ENCODE measurements around the gene CLIC3.

CLIC3 gene

GRCh38 chr9:137014776-137015539 lies 18.6 kb upstream of the CLIC3 start:
- H3K4me3 ChIP-seq (ENCODE audit: insufficient read depth, low read length, poor library complexity, severe bottlenecking), result no peak overlapping the region
- H3K9me3 ChIP-seq (ENCODE audit: insufficient read depth, low read length), result no peaks in the 10 kb centered on the region
- H4K20me1 ChIP-seq (ENCODE audit: low read depth, low read length), result no peaks in the 10 kb centered on the region
- no peaks in the 10 kb centered on the region for H3K27me3 ChIP-seq (ENCODE audit: low read length)
- no peak overlapping the region for H2AFZ ChIP-seq (ENCODE audit: low read depth, low read length, severe bottlenecking)
- no peak overlapping the region for H3K9ac ChIP-seq (ENCODE audit: low read length)
- no peaks in the 10 kb centered on the region for H3K9me2 ChIP-seq (replicated peaks; ENCODE audit: insufficient read depth, low read length)
- H3K27ac ChIP-seq (ENCODE audit: low read depth, low read length), result no peak overlapping the region
- H3K4me2 ChIP-seq (ENCODE audit: low read depth, low read length, poor library complexity, severe bottlenecking), result no peak overlapping the region
- H3K79me2 ChIP-seq (ENCODE audit: insufficient read depth, low read length), result no peaks in the 10 kb centered on the region
- no peak for TF ChIP-seq CTCF (IDR thresholded peaks at IDR 0.05; ENCODE audit: insufficient read depth, low read length, poor library complexity, severe bottlenecking)
- no peak for TF ChIP-seq EZH2phosphoT487 (conservative IDR thresholded peaks at IDR 0.05; ENCODE audit: low read length)
- H3K36me3 ChIP-seq (ENCODE audit: low read length), result no peaks in the 10 kb centered on the region
- H3F3A ChIP-seq (ENCODE audit: insufficient read depth), result no peaks in the 10 kb centered on the region

- Histone ChIP-seq H3K79me2 (ENCODE audit: insufficient read depth, low read length) (no peaks in the 10 kb centered on the region), H3K9ac (ENCODE audit: low read length) (no peak overlapping the region), H3K27ac (ENCODE audit: low read depth, low read length) (no peak overlapping the region), H3K9me2 (replicated peaks; ENCODE audit: insufficient read depth, low read length) (no peaks in the 10 kb centered on the region), H3K4me3 (ENCODE audit: insufficient read depth, low read length, poor library complexity, severe bottlenecking) (no peak overlapping the region), H3K27me3 (ENCODE audit: low read length) (no peaks in the 10 kb centered on the region), H2AFZ (ENCODE audit: low read depth, low read length, severe bottlenecking) (no peak overlapping the region), H4K20me1 (ENCODE audit: low read depth, low read length) (no peaks in the 10 kb centered on the region), H3F3A (ENCODE audit: insufficient read depth) (no peaks in the 10 kb centered on the region), H3K4me2 (ENCODE audit: low read depth, low read length, poor library complexity, severe bottlenecking) (no peak overlapping the region), H3K9me3 (ENCODE audit: insufficient read depth, low read length) (no peaks in the 10 kb centered on the region), H3K36me3 (ENCODE audit: low read length) (no peaks in the 10 kb centered on the region)
- TF ChIP-seq EZH2phosphoT487 (conservative IDR thresholded peaks at IDR 0.05; ENCODE audit: low read length), result no peak
Observed at GRCh38 chr9:137014166-137014565, 17.8 kb upstream of the CLIC3 start.

GRCh38 chr9:137013571-137013940 lies 17.2 kb upstream of the CLIC3 start:
- TF ChIP-seq CTCF (IDR thresholded peaks at IDR 0.05; ENCODE audit: insufficient read depth, low read length, poor library complexity, severe bottlenecking) (no peak), EZH2phosphoT487 (conservative IDR thresholded peaks at IDR 0.05; ENCODE audit: low read length) (no peak)
- no peaks in the 10 kb centered on the region for H4K20me1 ChIP-seq (ENCODE audit: low read depth, low read length)
- H3K79me2 ChIP-seq (ENCODE audit: insufficient read depth, low read length), result no peaks in the 10 kb centered on the region
- H3F3A ChIP-seq (ENCODE audit: insufficient read depth), result no peaks in the 10 kb centered on the region
- H3K9me3 ChIP-seq (ENCODE audit: insufficient read depth, low read length), result no peaks in the 10 kb centered on the region
- H3K9ac ChIP-seq (ENCODE audit: low read length), result no peak overlapping the region
- no peaks in the 10 kb centered on the region for H3K27me3 ChIP-seq (ENCODE audit: low read length)
- H2AFZ ChIP-seq (ENCODE audit: low read depth, low read length, severe bottlenecking), result no peak overlapping the region
- no peak overlapping the region for H3K27ac ChIP-seq (ENCODE audit: low read depth, low read length)
- no peak overlapping the region for H3K4me3 ChIP-seq (ENCODE audit: insufficient read depth, low read length, poor library complexity, severe bottlenecking)
- H3K36me3 ChIP-seq (ENCODE audit: low read length), result no peaks in the 10 kb centered on the region
- H3K4me2 ChIP-seq (ENCODE audit: low read depth, low read length, poor library complexity, severe bottlenecking), result no peak overlapping the region
- no peaks in the 10 kb centered on the region for H3K9me2 ChIP-seq (replicated peaks; ENCODE audit: insufficient read depth, low read length)

Measured in SU-DHL-6 (cell line).